Renal cortical epithelial cell (primary cell): Measurements from ENCODE around the gene COL4A1. TPM values are rescaled to one million over a fixed set of nuclear protein-coding genes. Genes with fewer than 3 reads are reported as not detected.
A peak's percentile ranks its signal among the peaks of the same experiment; 100 is the strongest.

ENCODE experiments used
- DNase-seq: peaks from one replicate; pipeline ENCODE4 v3.0.0-alpha.2; 2011; ENCODE audit warnings: low read depth
- total RNA-seq: library from RNA; depleted of rRNA; stranded (reverse); fragments of >200 nt; gene quantifications from 2 replicates; pipeline ENCODE4 v1.2.3, GENCODE V29; 2014

COL4A1 gene
- total RNA-seq, 1 donor from 2014 or later: 1,793 TPM

DNA sequence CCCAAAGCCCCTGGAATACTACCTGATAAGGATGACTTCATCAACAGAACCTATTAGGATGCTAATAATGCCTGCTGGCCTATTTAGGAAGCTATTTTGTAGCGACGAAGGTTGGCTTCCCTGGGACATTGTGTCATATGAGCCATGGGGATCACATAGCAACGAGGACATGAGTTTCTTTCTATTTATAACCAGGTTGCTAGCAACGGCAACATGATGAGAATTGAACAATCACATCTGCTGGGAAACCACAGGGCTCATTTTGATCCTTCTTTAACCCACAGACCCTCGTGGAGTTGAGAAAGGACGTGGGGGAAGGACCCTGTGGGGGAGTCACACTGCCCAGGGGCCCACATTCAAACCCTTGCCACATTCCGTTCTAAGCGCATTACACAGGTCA lies 172.2 kb downstream of the COL4A1 start:
- peak; percentile 55 for DNase-seq

DNA sequence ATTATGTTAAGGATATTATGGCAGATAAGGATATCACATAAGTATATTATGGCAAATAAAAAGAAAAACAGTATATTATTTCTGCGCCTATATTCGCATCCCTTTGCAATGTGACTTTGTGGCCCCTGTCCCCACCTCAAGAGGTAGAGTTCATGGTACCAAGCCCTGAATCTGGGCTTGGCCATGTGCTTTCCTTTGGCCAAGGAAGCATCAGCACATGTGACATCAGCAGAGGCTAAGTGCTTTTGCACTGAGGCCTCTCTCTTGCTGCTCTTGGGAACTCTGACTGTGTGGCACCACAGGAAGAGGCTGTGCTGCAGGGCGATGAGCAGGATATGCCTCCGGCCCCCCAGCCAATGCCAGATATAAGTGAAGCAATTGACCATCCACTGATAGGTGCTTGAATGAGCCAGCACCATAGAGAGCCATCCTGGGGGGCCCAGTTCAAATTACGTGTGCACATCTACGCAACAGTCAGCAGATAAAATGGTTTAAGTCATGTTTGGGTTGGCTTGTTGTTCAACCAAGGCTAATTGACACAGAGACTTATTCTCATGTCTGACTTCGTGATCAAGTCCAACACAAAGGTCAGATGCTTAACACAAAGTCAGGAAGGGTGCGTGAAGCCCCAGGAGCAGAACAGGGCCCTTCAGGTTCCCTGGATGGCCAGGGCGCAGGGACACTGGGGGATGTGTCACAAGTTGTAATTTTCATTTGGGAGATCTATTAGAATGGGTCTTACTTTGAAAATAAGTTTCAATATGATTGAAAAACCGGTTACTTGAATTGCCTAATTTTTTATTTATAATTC lies 173.3 kb downstream of the COL4A1 start:
- DNase-seq: no peak

DNA sequence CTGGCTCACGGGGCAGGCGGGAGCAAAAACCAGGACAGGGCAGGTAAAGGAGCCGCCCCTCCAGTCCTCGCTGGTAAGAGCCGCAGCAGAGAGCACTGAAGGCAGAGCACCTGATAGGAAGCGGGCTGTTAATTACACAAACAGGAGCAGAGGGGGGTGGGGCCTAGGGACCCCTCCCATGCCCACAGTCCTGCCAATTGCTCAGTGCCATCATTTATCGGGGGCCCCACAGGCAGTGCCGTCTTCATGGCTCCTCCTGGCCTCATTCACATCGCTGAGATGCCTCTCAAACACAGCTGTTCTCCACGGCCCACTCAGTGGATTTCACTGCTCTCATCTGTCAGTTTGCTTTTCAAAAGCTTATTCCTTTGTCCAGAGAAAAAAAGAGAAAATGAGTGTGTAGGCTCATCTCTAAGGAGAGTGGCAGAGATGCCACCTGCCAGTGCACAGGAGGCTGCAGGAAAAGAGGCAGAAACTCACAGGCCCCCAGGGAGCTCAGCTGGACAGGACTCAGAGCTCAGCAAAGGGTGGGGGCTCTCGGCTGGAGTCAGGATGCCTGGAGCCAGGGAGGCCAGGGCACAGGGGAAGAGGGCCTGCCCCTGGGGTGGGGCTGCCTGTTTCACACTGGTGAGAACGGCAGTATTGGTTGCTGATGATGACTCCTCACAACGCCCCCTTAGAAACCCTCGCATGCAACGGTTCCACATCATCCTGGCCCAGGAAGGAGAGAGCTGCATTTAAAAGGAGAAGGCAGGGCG lies 174.6 kb downstream of the COL4A1 start:
- DNase-seq: no peak

DNA sequence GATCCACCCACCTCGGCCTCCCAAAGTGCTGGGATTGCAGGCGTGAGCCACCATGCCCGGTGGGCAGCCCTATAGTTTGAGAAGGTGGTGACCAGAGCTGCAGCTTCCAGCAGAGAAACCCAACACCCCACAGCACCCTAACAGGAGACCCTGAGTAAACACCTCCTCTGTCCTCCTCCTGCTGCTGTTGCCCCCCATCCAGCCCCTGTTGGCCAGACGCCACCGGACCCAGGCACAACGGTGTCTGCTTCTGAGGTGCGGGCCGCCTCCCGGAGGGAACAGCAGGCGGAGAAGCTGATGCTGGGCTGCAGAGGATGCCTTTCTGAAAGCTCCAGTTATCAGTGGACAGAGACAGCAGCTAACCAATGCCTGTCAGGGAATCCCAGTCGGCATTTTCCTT lies 175.5 kb downstream of the COL4A1 start:
- no peak for DNase-seq

DNA sequence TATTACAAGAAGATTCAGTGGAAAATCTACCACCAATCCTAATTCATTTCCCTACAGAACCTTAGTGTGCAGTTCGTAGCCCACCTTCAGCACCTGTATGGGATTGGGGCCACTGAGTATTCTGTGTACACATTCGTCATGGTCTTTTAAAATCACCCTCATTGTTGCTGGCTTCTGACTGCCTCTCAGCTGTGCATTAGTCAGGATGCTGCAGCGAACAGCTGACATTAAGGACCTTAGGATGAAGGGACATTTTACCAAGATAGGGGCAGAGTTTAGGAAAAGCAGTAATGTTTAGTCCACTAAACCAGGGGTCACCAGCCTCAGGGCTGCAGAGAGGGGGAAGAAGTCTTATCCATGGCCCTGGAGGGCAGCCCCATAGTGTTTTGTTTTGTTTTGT lies 176.5 kb downstream of the COL4A1 start:
- no peak for DNase-seq

DNA sequence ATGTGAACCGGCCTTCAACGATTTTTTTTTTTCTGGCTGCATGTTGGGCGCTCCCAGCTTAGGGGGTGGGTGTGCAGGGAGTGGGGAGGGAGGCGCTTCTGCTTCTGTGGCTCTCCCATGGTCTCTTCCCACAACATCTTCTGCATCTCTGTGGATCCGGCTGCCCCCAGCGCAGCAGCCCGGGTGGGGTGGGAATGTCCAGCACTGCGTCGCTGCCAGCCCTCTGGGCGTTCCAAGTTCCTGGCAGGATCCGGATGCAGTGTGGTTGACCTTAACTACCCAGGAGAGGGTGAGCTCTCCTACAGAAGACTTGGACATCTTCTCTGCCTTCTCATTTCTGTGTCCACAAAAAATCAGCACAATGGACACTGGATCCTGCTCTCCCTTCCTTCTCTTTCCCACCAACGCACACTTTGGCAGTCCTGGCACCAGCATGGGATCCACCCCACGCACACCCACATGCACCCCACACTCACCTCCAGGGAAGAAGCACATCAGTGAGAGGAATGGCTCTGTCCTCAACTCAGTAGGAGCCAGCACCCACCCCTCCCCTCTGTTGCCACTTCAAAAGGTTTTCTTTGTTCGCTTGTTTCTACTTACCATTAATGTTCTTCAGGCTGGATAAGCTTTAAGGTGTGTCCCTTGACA lies 177.3 kb downstream of the COL4A1 start:
- DNase-seq: no peak

DNA sequence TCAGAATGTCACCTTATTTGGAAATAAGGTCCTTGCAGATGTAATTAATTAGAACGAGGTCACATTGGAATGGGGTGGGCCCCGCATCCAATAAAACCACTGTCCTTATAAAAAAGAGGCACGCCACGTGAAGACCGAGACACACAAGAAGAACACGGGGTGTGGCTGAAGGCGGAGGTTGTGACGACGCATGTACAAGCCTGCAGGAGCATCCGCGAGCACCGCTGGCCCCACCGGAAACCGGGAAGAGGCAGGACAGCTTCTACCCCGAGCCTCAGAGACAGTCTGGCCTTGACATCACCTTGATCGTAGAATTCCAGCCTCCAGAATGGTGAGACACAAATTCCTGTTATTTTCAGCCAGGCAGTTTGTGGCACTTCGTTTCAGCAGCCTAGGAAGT lies 177.9 kb downstream of the COL4A1 start:
- DNase-seq: no peak

DNA sequence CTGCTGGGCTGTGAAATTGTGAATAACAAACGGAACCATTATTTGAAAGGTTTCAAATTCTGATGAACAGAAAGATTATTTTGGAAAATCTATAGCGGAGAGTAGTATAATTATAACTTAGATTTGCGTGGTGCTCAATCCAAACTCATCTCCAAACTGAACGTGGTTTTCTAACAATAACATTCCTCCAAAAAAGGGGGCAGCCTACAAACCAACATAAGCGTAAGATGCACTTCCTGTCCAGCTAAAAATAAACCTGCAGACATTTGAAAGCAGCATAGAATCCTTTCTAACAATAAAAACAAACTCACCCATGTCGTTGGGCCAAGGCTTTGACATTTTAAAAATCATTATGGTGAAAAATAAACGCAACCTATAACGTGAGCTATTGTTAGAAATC lies 178.4 kb downstream of the COL4A1 start:
- no peak for DNase-seq

DNA sequence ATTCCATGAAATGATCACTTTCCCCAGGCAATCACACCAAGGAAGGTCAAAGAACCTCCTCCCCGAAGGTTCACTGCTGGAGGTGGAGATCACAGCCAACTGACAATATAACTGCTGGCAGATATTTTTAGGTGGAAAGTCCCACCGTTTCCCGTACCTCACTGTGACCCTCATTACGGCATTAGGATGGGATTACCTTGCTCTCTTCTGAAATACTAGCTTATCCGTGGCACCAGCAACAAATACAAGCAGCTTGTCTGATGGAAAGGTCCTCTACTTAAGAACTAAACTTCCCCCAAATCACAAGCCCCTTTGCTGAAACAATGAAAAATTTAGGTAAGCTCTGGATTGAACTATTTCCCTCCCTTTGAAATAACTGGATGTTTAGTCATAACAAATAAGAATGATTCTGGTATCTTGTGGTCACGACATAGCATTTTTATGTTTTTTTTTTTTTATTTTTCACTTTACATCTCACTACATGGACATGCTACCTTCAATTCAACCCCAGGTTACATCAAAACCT lies 178.9 kb downstream of the COL4A1 start:
- DNase-seq: peak; percentile 40

DNA sequence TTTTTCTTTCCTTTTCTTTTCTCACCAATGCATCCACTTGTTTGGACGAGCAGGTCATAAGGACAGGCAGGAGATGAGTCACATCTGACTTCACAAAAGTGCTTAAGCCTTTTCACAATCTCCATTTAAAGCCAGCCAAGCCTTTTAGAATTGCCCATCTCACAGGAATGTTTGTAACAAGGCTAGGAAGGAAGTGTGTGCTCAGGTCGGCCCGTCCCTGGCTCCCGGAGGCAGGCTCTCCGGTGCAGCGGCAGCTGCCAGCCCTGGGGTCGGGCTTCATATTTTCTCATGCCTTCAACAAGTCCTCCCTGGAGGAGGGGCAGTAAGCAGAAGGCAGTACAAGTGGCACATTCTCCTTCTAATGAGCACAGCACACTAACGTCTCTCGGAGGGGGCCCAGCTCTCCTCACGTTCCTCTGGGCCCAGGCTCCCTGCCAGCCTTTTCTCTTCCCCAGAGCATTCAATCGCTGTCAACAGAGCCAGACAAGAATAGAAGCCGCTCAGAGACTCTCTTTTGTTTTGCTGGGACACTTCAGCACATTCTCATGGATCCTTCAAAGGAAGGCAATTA lies 180.5 kb downstream of the COL4A1 start:
- peak; percentile 99 for DNase-seq

DNA sequence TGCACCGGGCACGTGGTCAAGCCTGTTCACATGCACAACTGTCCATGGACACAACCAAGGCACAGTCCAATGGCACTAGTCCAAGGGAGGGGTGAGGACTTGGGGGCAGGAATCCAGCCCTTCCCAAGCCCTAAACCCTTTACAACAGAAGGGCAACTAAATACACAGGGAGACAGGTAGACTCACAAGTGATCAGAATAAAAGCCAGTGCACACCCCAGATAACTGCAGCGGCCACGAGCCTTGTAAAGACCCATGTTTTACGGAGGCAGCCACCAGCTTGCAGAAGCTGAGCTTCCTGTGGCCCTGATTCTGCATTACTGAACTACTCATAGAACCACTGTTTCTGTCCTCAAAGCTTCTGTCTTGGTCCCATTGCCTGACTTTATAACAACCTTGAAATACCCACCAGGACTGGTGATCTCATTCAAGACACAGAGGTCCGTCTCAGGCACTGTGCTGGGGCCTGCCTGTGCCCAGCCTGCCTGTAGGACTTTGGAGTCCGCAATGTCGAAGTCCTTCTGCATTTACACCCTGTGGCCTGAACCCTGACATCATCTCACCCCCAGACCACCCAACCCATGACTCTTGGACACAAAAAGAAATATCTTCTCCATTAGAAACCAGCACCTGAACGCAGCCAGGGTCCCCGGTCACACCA lies 181.2 kb downstream of the COL4A1 start:
- DNase-seq: no peak

DNA sequence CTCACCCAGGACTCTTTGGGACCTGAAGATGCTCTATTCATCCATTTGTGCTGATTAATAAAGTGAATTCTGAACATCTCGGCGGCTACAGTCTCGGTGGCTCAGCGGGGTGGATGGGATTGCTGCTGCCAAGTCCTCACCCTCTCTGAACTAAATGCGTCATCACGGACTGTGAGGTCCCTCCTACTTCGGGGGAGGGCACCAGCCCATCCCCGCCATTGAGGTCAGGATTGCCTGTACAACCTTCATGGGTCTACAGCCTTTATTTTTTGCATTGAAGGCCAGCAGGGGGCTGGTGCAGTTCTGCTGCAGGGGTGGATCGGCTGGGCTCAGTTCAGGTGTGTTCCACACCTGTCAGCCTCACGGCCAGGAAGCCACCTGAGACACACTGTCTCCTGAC lies 181.8 kb downstream of the COL4A1 start:
- DNase-seq: no peak

DNA sequence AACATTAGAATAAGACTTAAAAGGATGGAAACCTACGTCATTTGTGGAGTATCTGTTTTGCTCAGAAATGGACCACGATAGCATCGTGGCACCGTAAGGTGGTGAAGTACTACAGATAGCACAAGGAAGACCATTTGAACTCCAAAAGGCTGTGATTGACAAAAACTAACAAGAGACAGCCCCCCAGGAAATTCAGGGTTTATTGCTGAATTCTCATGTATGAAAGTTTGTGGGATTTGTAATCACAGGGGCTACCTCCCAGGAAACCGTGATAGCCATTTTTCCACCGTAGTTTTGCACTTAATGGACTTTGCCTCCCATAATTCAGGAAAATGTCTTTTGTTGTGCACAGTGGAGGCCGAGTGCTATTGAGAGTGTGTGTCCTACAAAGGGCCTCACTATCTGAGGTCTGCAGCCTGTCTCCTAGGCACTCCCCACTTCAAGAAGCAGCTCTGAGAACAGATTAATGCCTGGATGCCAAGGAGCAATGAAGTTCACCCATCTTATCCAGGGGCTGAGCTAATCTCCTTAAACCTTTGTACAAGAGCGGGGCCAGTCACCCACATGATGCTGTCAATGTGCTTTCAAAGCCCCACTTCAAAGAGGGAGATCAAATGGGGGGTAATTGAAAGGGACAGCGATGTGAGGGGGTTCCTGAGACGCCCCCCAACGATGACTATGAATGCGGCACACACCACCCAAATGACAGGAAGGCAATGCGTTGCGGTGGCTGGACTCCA lies 182.6 kb downstream of the COL4A1 start:
- DNase-seq: no peak

DNA sequence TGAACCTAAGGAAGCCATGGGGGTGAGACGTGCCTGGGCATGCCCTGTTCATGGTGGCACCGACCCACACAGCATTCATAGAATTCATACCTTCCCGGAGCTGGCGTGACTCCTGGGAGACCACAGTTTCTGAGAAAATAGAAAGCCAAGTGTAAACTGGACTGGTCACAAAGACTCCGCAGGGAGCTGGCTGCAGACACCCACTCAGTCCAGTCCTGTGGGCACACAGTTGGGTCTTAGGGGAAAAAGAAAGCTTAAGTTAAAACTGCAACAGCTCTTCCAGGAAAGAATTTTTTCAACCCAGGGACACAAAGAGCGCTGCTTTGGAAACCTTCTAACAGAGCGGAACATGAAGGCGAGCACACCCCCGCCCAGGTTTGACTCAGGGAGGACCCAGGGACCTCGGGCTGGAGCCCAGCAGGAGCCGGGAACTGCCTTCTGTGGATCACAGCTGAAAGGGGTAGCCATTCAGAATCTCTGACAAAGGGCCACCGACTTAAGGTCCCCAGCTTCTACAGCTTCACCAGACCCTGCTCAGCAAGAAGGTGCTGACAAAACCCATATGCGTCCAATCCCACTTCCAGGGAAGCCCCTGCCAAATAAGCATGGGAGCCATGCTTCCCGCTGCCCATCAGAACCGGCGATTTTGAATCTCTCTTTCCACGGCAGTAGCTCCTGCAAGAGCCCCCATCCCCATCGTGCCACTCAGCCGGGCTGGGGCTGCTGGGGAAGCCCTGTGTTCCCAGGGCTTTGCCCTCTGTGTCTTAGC lies 183.7 kb downstream of the COL4A1 start:
- DNase-seq: no peak

DNA sequence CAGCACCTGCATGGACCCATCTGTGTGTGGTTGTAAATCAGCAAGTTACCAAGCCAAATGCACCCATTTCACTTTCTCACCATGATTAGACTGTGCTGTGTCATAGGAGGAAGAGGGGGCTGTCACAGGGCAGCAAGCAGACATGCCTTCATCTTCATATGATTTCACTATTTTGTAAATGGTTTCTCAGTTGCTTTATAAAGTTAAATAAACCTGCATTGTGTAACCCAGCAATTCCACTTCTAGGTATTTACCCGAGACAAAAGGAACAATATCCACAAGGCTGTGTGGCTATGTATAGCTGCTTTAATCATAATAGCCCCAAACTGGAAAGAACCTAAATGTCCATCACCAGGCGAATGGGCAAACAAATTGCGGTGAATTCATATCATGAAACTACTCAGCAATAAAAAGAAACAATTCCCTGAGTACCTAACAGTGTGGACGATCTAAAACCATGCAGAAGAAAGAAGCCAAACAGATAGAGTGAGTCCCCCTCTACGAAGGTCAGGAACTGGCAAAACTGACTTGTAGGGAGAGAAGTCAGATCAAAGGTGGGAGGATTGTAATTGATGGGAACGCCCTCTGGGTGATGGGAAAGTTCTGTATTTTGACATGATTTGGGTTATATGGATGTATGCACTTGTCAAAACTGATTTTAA lies 185.4 kb downstream of the COL4A1 start:
- no peak for DNase-seq

DNA sequence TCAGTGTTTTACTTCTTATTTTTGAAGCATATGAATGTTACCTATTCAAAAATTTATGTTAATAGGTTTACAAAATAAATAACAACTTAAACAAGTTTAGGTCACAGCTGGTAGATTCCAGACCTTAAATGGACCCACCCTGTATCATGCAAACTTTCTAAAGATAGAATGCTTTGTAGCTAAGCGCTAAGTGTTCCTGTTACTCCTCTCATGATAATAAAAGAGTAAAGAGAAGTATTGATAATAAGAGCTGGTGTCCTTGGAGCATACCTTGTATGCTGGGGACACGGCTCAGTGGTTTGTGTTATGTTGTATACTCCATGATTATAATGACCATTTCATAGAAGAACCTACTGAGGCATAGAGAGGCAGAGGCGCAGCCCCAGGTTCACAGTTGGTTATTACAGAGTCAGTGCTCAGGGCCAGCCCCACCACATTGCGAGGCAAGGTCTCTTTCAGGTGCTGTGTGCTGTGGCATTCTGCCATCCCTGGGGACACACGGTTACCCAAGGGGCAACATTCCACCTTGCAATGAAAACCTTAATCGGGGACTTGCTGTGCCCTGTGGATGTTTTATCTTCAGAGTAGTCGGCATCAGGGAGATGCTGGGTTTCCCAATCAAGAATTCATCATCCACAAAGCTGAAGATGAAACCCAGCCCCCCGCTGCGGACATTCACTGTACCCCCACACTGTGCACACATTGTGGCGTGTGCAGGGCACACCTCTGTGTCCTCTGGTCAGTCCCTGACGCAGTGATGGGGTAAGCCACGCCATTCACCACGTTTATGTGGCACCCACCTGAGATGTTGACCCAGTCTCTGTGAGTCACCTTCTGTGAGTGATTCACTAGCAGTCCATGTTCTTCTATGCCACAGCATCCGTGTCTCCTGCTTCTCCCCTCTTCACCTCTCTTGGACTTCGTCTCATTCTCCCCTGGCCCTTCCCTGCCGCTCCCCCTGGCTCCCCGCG lies 186.7 kb downstream of the COL4A1 start:
- DNase-seq: peak; percentile 54

DNA sequence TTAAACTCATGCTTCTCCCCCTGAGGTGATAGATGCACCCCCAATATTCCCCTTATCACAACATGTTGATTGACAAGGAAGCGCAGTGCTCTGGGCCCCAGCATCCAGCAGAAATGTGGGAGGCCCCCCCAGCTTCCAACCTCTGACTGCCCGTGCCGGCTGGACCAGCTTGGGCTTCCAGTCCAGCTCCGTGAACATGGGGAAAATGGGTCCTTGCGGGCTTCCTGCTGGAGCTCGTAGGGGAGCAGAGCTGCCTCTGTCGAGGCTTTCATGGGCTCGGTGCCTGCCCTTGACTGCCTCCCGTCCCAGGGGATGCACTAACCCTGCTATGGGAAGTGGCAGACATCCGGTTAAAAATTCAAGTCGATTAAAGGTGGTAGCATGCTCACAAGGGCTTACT lies 188.9 kb downstream of the COL4A1 start:
- no peak for DNase-seq

DNA sequence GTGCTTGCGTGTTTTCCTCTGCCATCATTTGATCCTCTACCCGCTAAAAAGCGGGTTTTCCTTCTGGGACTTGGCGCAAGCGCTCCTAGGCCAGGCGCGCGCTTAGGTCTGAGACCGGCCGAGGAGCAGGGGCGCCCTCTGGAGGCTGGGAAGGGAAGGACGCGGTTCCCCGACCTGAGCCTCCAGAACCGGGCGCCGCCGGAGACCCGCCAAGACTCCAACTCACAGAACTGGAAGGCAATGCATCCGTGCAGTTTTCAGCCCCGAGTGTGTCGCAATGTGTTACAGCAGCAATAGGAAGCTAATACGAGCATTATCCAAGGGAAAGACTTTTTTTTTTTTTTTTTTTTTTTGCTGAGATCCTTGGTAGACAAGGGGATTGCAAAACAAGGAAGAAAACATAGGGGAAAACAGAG lies 190.9 kb downstream of the COL4A1 start:
- peak; percentile 40 for DNase-seq
